Measurements from ENCODE around the gene ABCD4. TPM values are rescaled to one million over a fixed set of nuclear protein-coding genes. Genes with fewer than 3 reads are reported as not detected.
A peak's percentile ranks its signal among the peaks of the same experiment; 100 is the strongest.

ABCD4 gene
- total and polyA plus RNA-seq, 2 experiments from 2014 or later, result 60.5 to 73.1 TPM

- peaks cover 30% of the 10 kb centered on the region for H3K36me3 Mint-ChIP-seq (ENCODE audit: low read depth)
- H3K4me3 Mint-ChIP-seq, result peak overlapping the region; percentile 95
- peaks cover 8% of the 10 kb centered on the region for H3K27me3 Mint-ChIP-seq (ENCODE audit: insufficient read depth, low read depth, poor library complexity)
- Histone ChIP-seq H4K20me1 (replicated peaks; ENCODE audit: insufficient read depth) (peaks cover 26% of the 10 kb centered on the region), H2AFZ (no peak overlapping the region), H3K9me2 (ENCODE audit: insufficient read depth) (no peaks in the 10 kb centered on the region), H3K36me3 (ENCODE audit: insufficient read depth) (peaks cover 20% of the 10 kb centered on the region), H3K4me1 (ENCODE audit: insufficient read depth) (no peaks in the 10 kb centered on the region), H3K4me2 (peak overlapping the region; percentile 81), H3K4me3 (peak overlapping the region; percentile 78), H3K79me2 (replicated peaks; ENCODE audit: insufficient read depth) (peaks cover 50% of the 10 kb centered on the region), H3F3A (replicated peaks; ENCODE audit: low read depth) (no peaks in the 10 kb centered on the region; the same call in 1 of the 2 replicates), H3K27ac (ENCODE audit: low read depth) (peak overlapping the region; percentile 64; the same call in 1 of the 2 replicates), H3K27me3 (ENCODE audit: insufficient read depth) (no peaks in the 10 kb centered on the region)
- no peak for TF ChIP-seq STAT1 (IDR thresholded peaks at IDR 0.05; ENCODE audit: unreplicated experiment)
- TF ChIP-seq ZNF331 (CRISPR knock-in tag; IDR thresholded peaks at IDR 0.05; ENCODE audit: low read depth), result no peak
- no peak for TF ChIP-seq ZNF114 (CRISPR knock-in tag; IDR thresholded peaks at IDR 0.05)
- TF ChIP-seq ETS1 (IDR thresholded peaks at IDR 0.05), result no peak
- TF ChIP-seq POLR2AphosphoS5 (IDR thresholded peaks at IDR 0.05; ENCODE audit: low read depth), result no peak
- no peak for TF ChIP-seq CREB1 (CRISPR knock-in tag; IDR thresholded peaks at IDR 0.05; ENCODE audit: low read depth)
- TF ChIP-seq EZH2 (IDR thresholded peaks at IDR 0.05; ENCODE audit: low read depth, unreplicated experiment), result no peak
- no peak for TF ChIP-seq CTCF (conservative IDR thresholded peaks at IDR 0.05; ENCODE audit: low read depth in 2 of 2)
- no peak for TF ChIP-seq ZNF462 (CRISPR knock-in tag; IDR thresholded peaks at IDR 0.05)
- no peak for TF ChIP-seq REST (IDR thresholded peaks at IDR 0.05; ENCODE audit: unreplicated experiment)
- no peak for TF ChIP-seq JUNB (IDR thresholded peaks at IDR 0.05; ENCODE audit: unreplicated experiment)
- TF ChIP-seq EZH2phosphoT487 (IDR thresholded peaks at IDR 0.05; ENCODE audit: unreplicated experiment), result no peak
- TF ChIP-seq NANOG (IDR thresholded peaks at IDR 0.05; ENCODE audit: borderline replicate concordance), result no peak
- no peak for ATAC-seq
- H3K9me3 Mint-ChIP-seq, result no peaks in the 10 kb centered on the region
- peak overlapping the region; percentile 94 for H3K27ac Mint-ChIP-seq
- no peak for DNase-seq (ENCODE audit: low spot score)
- peaks cover 14% of the 10 kb centered on the region; the same call in 2 of the 3 replicates for H3K4me1 Mint-ChIP-seq
These were observed 1.1 kb downstream of the ABCD4 start for GRCh38 chr14:74301594-74302151.
